K562 (cell line): ENCODE data around the gene PI4KA. TPM values are rescaled to one million over a fixed set of nuclear protein-coding genes. Genes with fewer than 3 reads are reported as not detected.
A peak's percentile ranks its signal among the peaks of the same experiment; 100 is the strongest.

Source experiments
- ATF6 ChIP-seq: sonication (generic); formaldehyde crosslinking; IDR thresholded peaks from 2 replicates; pipeline ENCODE4 v1.4.0; 2020; ENCODE audit warnings: mild to moderate bottlenecking, missing genetic modification reagents
- FOXA3 ChIP-seq, 2 experiments: fragments of 450-650 bp in 1 of 2; sonication (generic) in 1 of 2; formaldehyde crosslinking; IDR thresholded peaks in 1 of 2; conservative IDR thresholded peaks in 1 of 2; 2 replicates each; pipeline versions ENCODE4 v1.4.0 to v1.8.0; 2020 to 2022; ENCODE audit warnings: mild to moderate bottlenecking in 2 of 2, missing genetic modification reagents in 1 of 2
- HMGXB4 ChIP-seq: sonication (generic); formaldehyde crosslinking; IDR thresholded peaks from 2 replicates; pipeline ENCODE4 v1.8.1; 2023; ENCODE audit warnings: mild to moderate bottlenecking, missing genetic modification reagents
- KLF16 ChIP-seq: IDR thresholded peaks from 2 replicates; pipeline ENCODE4 v1.6.1; 2016; ENCODE audit warnings: antibody characterized with exemption
- MCM5 ChIP-seq: fragments of 450-650 bp; IDR thresholded peaks from 2 replicates; pipeline ENCODE4 v1.6.1; 2016; ENCODE audit warnings: low read depth
- RREB1 ChIP-seq: fragments of 250-450 bp; sonication (Bioruptor Pico); IDR thresholded peaks from 2 replicates; pipeline ENCODE4 v1.4.0; 2020
- SETDB1 ChIP-seq: IDR thresholded peaks from one replicate; pipeline ENCODE4 v1.6.1; 2012; ENCODE audit warnings: low read length, control low read depth, inconsistent platforms
- SMARCE1 ChIP-seq: fragments of 450-650 bp; IDR thresholded peaks from 2 replicates; pipeline ENCODE4 v1.7.1; 2016; ENCODE audit warnings: mild to moderate bottlenecking
- TFAM ChIP-seq: fragments of 250-450 bp; sonication (Bioruptor Pico); conservative IDR thresholded peaks from 2 replicates; pipeline ENCODE4 v1.5.0; 2021; ENCODE audit warnings: mild to moderate bottlenecking, moderate library complexity
- U2AF1 ChIP-seq: fragments of 200-400 bp; formaldehyde crosslinking; optimal IDR thresholded peaks from 2 replicates; pipeline ENCODE3; 2017; ENCODE audit warnings: mild to moderate bottlenecking, low read depth, low read length, moderate library complexity
- polyA plus RNA-seq, 8 experiments: library from polyadenylated mRNA; depleted of rRNA in 4 of 8; stranded (reverse) in 5 of 8; unstranded in 3 of 8; fragments of >200 nt; fragmentation: Nextera tagmentation in 2 of 8; fragmentation: Illumina TruSeq in 1 of 8; extraction: Ambion mirVana in 2 of 8; extraction: Trizol in 1 of 8; gene quantifications; 2 replicates each; pipeline versions ENCODE4 v1.2.1 to v1.2.3, GENCODE V29; 2011 to 2014; ENCODE audit warnings: inconsistent platforms in 1 of 8, missing spikeins in 1 of 8
- total RNA-seq, 7 experiments: library from RNA; depleted of rRNA in 6 of 7; stranded (reverse); fragments of >200 nt in 6 of 7; fragmentation: Illumina TruSeq in 2 of 7; extraction: Trizol in 2 of 7; gene quantifications; 2 replicates each; pipeline versions ENCODE4 v1.2.1 to v1.2.3, GENCODE V29; 2011 to 2021; ENCODE audit warnings: low replicate concordance in 1 of 7

Gene PI4KA
- total and polyA plus RNA-seq, 9 of the 15 experiments (the other 6 are each of a cell fraction or from before 2014, with no cell fraction given): 7.3 to 187 (median 84.7) TPM

GRCh38 chr22:20881869-20882815, 23.5 kb upstream of the PI4KA start (continued):
- TF ChIP-seq SMARCE1 (no peak), U2AF1 (no peak), FOXA3 (CRISPR knock-in tag; conservative IDR thresholded peaks at IDR 0.05 in 1 of 2, IDR thresholded peaks at IDR 0.05 in 1 of 2) (0 out of 4 replicates have a peak, but pooled peaks of 1 of the 2 experiments have one; percentile 59), SETDB1 (no peak), ATF6 (CRISPR knock-in tag) (no peak), MCM5 (no peak), RREB1 (no peak), HMGXB4 (CRISPR knock-in tag) (no peak), TFAM (CRISPR knock-in tag) (no peak), KLF16 (no peak)
